SK-N-SH (cell line): ENCODE measurements around the gene RFTN1. TPM values are rescaled to one million over a fixed set of nuclear protein-coding genes. Genes with fewer than 3 reads are reported as not detected.
A peak's percentile ranks its signal among the peaks of the same experiment; 100 is the strongest.

Source experiments
- CTCF ChIA-PET: fragments of 300-600, 350-600 bp; formaldehyde crosslinking; extraction: SDS; loops from one replicate; lab custom pipeline; 2021; lab: Yijun Ruan, JAX
- POLR2A ChIA-PET: fragments of 350-600 bp; sonication (Branson Sonifier 250); formaldehyde crosslinking; extraction: SDS; loops from one replicate; lab custom pipeline; 2020; ENCODE audit warnings: antibody characterized with exemption, inconsistent platforms; lab: Yijun Ruan, JAX
- DNase-seq: peaks from one replicate; pipeline ENCODE4 v3.0.0; 2012
- H2AFZ ChIP-seq: fragments of 200-600 bp; sonication (generic); 2 replicates; pipeline ENCODE4 v1.8.1; 2016; ENCODE audit warnings: antibody characterized with exemption, mild to moderate bottlenecking, low read depth
- H3F3A ChIP-seq: fragments of 200-600 bp; sonication (generic); replicated peaks from 2 replicates; pipeline ENCODE3; 2016; ENCODE audit warnings: antibody characterized with exemption, mild to moderate bottlenecking; ENCODE audit not compliant: insufficient read depth
- H3K27ac ChIP-seq, 2 experiments: fragments of 200-500 bp in 1 of 2; fragments of 200-600 bp in 1 of 2; sonication (Bioruptor generic) in 1 of 2; sonication (generic), shearing (Covaris generic) in 1 of 2; 2 replicates each; pipeline versions ENCODE4 v1.5.1 to v1.6.1; 2014 to 2016; ENCODE audit warnings: low read depth in 2 of 2, inconsistent platforms in 1 of 2, low read length in 1 of 2, mild to moderate bottlenecking in 1 of 2, mixed read lengths in 1 of 2
- H3K27me3 ChIP-seq: fragments of 200-600 bp; sonication (generic), shearing (Covaris generic); 2 replicates; pipeline ENCODE4 v1.6.1; 2016; ENCODE audit warnings: mixed run types; ENCODE audit not compliant: insufficient read depth
- H3K36me3 ChIP-seq, 2 experiments: fragments of 200-500 bp in 1 of 2; fragments of 200-600 bp in 1 of 2; sonication (Bioruptor generic) in 1 of 2; sonication (generic) in 1 of 2; replicated peaks in 1 of 2; 2 replicates each; pipeline versions ENCODE3 to v1.5.1; 2014 to 2016; ENCODE audit warnings: low read length in 1 of 2, mild to moderate bottlenecking in 1 of 2; ENCODE audit not compliant: insufficient read depth in 2 of 2, control insufficient read depth in 1 of 2
- H3K4me1 ChIP-seq, 2 experiments: fragments of 200-500 bp in 1 of 2; fragments of 200-600 bp in 1 of 2; sonication (Bioruptor generic) in 1 of 2; sonication (generic), shearing (Covaris generic) in 1 of 2; 2 replicates each; pipeline versions ENCODE4 v1.5.1 to v1.6.1; 2014 to 2016; ENCODE audit warnings: low read depth in 1 of 2, low read length in 1 of 2, mixed run types in 1 of 2; ENCODE audit not compliant: insufficient read depth in 2 of 2, control insufficient read depth in 1 of 2
- H3K4me2 ChIP-seq: fragments of 200-600 bp; sonication (generic), shearing (Covaris generic); 2 replicates; pipeline ENCODE4 v1.6.1; 2017; ENCODE audit warnings: mixed run types
- H3K4me3 ChIP-seq, 2 experiments: fragments of 200-500 bp in 1 of 2; fragments of 200-600 bp in 1 of 2; sonication (Bioruptor generic) in 1 of 2; sonication (generic), shearing (Covaris generic) in 1 of 2; 2 replicates each; pipeline versions ENCODE4 v1.5.1 to v1.8.1; 2014 to 2016; ENCODE audit warnings: low read depth in 2 of 2, inconsistent platforms in 1 of 2, low read length in 1 of 2, mild to moderate bottlenecking in 1 of 2, mixed read lengths in 1 of 2, moderate library complexity in 1 of 2
- H3K79me2 ChIP-seq: fragments of 200-600 bp; sonication (generic); 2 replicates; pipeline ENCODE4 v1.8.1; 2017; ENCODE audit warnings: mild to moderate bottlenecking; ENCODE audit not compliant: insufficient read depth
- H3K9ac ChIP-seq: fragments of 200-600 bp; sonication (generic); 2 replicates; pipeline ENCODE4 v1.6.1; 2017; ENCODE audit warnings: mixed run types
- H3K9me2 ChIP-seq: fragments of 200-600 bp; sonication (generic); 2 replicates; pipeline ENCODE4 v1.6.1; 2017; ENCODE audit warnings: mixed run types
- H3K9me3 ChIP-seq: fragments of 200-600 bp; sonication (generic); 2 replicates; pipeline ENCODE4 v1.6.1; 2017; ENCODE audit warnings: mixed run types, mild to moderate bottlenecking, moderate library complexity
- H4K20me1 ChIP-seq: fragments of 200-600 bp; sonication (generic); 2 replicates; pipeline ENCODE4 v1.6.1; 2017; ENCODE audit warnings: mild to moderate bottlenecking, mixed run types; ENCODE audit not compliant: insufficient read depth
- CHD2 ChIP-seq: fragments of 150-350 bp; IDR thresholded peaks from 2 replicates; pipeline ENCODE4 v1.6.1; 2018; ENCODE audit warnings: low read length; ENCODE audit not compliant: partially characterized antibody
- FOSL2 ChIP-seq: IDR thresholded peaks from 2 replicates; pipeline ENCODE4 v1.4.0; 2012; ENCODE audit warnings: low read depth, mild to moderate bottlenecking, moderate library complexity, borderline replicate concordance
- FOXJ3 ChIP-seq: sonication (generic); formaldehyde crosslinking; IDR thresholded peaks from 2 replicates; pipeline ENCODE4 v1.5.1; 2020; ENCODE audit warnings: mild to moderate bottlenecking, missing genetic modification reagents
- FOXM1 ChIP-seq: IDR thresholded peaks from 2 replicates; pipeline ENCODE4 v1.4.0; 2012; ENCODE audit warnings: low read depth, mild to moderate bottlenecking
- GATA2 ChIP-seq: sonication (generic); formaldehyde crosslinking; IDR thresholded peaks from 2 replicates; pipeline ENCODE4 v1.5.0; 2020; ENCODE audit warnings: mild to moderate bottlenecking, missing genetic modification reagents
- IRF3 ChIP-seq: fragments of 150-350 bp; IDR thresholded peaks from 2 replicates; pipeline ENCODE4 v1.6.1; 2016; ENCODE audit warnings: mild to moderate bottlenecking, low read depth, low read length
- JUND ChIP-seq: IDR thresholded peaks from 2 replicates; pipeline ENCODE4 v1.4.0; 2012
- MAX ChIP-seq: IDR thresholded peaks from 2 replicates; pipeline ENCODE4 v1.4.0; 2012; ENCODE audit warnings: low read depth
- MEF2A ChIP-seq: IDR thresholded peaks from 2 replicates; pipeline ENCODE4 v1.4.0; 2012; ENCODE audit warnings: low read depth, borderline replicate concordance
- MXI1 ChIP-seq: IDR thresholded peaks from 2 replicates; pipeline ENCODE4 v1.6.1; 2012; ENCODE audit warnings: mild to moderate bottlenecking, low read depth, low read length, improper control_type of control experiment
- NFIC ChIP-seq: IDR thresholded peaks from 2 replicates; pipeline ENCODE4 v1.4.0; 2012; ENCODE audit warnings: borderline replicate concordance
- NRF1 ChIP-seq: IDR thresholded peaks from 2 replicates; pipeline ENCODE4 v1.6.1; 2012; ENCODE audit warnings: low read depth, mild to moderate bottlenecking, low read length
- POLR2AphosphoS5 ChIP-seq: IDR thresholded peaks from 2 replicates; pipeline ENCODE4 v1.6.1; 2012; ENCODE audit warnings: low read depth, low read length
- RAD21 ChIP-seq: IDR thresholded peaks from 2 replicates; pipeline ENCODE4 v1.6.1; 2012; ENCODE audit warnings: mild to moderate bottlenecking, low read length
- REST ChIP-seq: IDR thresholded peaks from 2 replicates; pipeline ENCODE4 v1.6.1; 2012; ENCODE audit warnings: mild to moderate bottlenecking, low read depth, low read length, moderate library complexity
- RFX5 ChIP-seq: IDR thresholded peaks from 2 replicates; pipeline ENCODE4 v1.6.1; 2012; ENCODE audit warnings: mild to moderate bottlenecking, improper control_type of control experiment, low read length
- RXRA ChIP-seq: IDR thresholded peaks from 2 replicates; pipeline ENCODE4 v1.4.0; 2012; ENCODE audit warnings: low read depth, mild to moderate bottlenecking, borderline replicate concordance
- SMC3 ChIP-seq: IDR thresholded peaks from 2 replicates; pipeline ENCODE4 v1.6.1; 2012; ENCODE audit warnings: low read depth, low read length, improper control_type of control experiment
- TAF1 ChIP-seq: IDR thresholded peaks from 2 replicates; pipeline ENCODE4 v1.6.1; 2012; ENCODE audit warnings: low read depth, mild to moderate bottlenecking, low read length, moderate library complexity, borderline replicate concordance
- TCF12 ChIP-seq: IDR thresholded peaks from 2 replicates; pipeline ENCODE4 v1.4.0; 2012
- TEAD4 ChIP-seq: IDR thresholded peaks from 2 replicates; pipeline ENCODE4 v1.4.0; 2012; ENCODE audit warnings: mild to moderate bottlenecking, borderline replicate concordance; ENCODE audit not compliant: insufficient read depth
- USF1 ChIP-seq: IDR thresholded peaks from 2 replicates; pipeline ENCODE4 v1.4.0; 2012; ENCODE audit warnings: low read depth, borderline replicate concordance
- USF2 ChIP-seq: fragments of 150-350 bp; IDR thresholded peaks from 2 replicates; pipeline ENCODE4 v1.6.1; 2017; ENCODE audit warnings: antibody characterized with exemption, low read length, low read depth, borderline replicate concordance
- YY1 ChIP-seq: IDR thresholded peaks from 2 replicates; pipeline ENCODE4 v1.4.0; 2012; ENCODE audit warnings: low read depth, mild to moderate bottlenecking
- ZBTB33 ChIP-seq: IDR thresholded peaks from 2 replicates; pipeline ENCODE4 v1.4.0; 2012; ENCODE audit warnings: low read depth, borderline replicate concordance
- WGBS: methylation state at CpG from one replicate; pipeline ENCODE4 v1.1.6; 2017; ENCODE audit warnings: low lambda C conversion rate; 5-methylcytosine and 5-hydroxymethylcytosine counted together
- polyA plus RNA-seq, 3 experiments: library from polyadenylated mRNA; depleted of rRNA; stranded (reverse); fragments of >200 nt; gene quantifications; 2 replicates each; pipeline ENCODE4 v1.2.3, GENCODE V29; 2012

Gene RFTN1
- polyA plus RNA-seq, 1 of the 3 experiments (the other 2 are of a cell fraction) = 21.2 TPM

GRCh38 chr3:16515885-16516420, 2.5 kb upstream of the RFTN1 start:
- Histone ChIP-seq H3K4me3 (peak overlapping the region in 1 of 2 experiments; percentile 24; a peak in 1 of 4 replicates), H3K4me1 (peaks cover 7 to 66% of the 10 kb centered on the region in 2 experiments; a peak in 2 of 4 replicates), H2AFZ (no peak overlapping the region), H3K9me2 (no peaks in the 10 kb centered on the region), H3F3A (peaks cover 21% of the 10 kb centered on the region), H3K79me2 (peaks cover 31% of the 10 kb centered on the region), H3K36me3 (no peaks in the 10 kb centered on the region), H3K9me3 (no peaks in the 10 kb centered on the region), H3K9ac (no peak overlapping the region), H4K20me1 (no peaks in the 10 kb centered on the region), H3K27me3 (no peaks in the 10 kb centered on the region), H3K4me2 (no peak overlapping the region), H3K27ac (peak overlapping the region in 1 of 2 experiments; percentile 100; a peak in 2 of 4 replicates)
- CTCF ChIA-PET = interaction anchor here (0.7 to 3.0 kb wide), 31 partner anchors 10 to 244 kb away, joined by 3 to 57 read pairs (median 4); no protein-coding TSS in a partner anchor
- POLR2A ChIA-PET = interaction anchor here (0.6 to 4.7 kb wide), 25 partner anchors 8 to 914 kb away, joined by 3 to 51 read pairs (median 4); partner anchors contain the start of genes DPH3, OXNAD1 and PLCL2
- DNase-seq = peak; percentile 79
- 55% methylated on average over 11 of the region's 11 CpGs for WGBS
- TF ChIP-seq ZBTB33 (no peak), FOXM1 (no peak), IRF3 (no peak), RAD21 (peak; percentile 15; the same call in 1 of the 2 replicates), NRF1 (no peak), CHD2 (peak; percentile 72), FOXJ3 (peak; percentile 89), YY1 (no peak), GATA2 (CRISPR knock-in tag) (peak; percentile 68), TAF1 (no peak), RFX5 (no peak), USF1 (no peak), MAX (no peak), JUND (no peak), TEAD4 (no peak), RXRA (no peak), REST (no peak), NFIC (no peak), MEF2A (no peak), USF2 (no peak), TCF12 (no peak), POLR2AphosphoS5 (no peak), MXI1 (peak; percentile 32; the same call in 1 of the 2 replicates), SMC3 (no peak), FOSL2 (no peak)
